WTC11 (cell line): ENCODE measurements around the gene EIF3L. TPM values are rescaled to one million over a fixed set of nuclear protein-coding genes. Genes with fewer than 3 reads are reported as not detected.
A peak's percentile ranks its signal among the peaks of the same experiment; 100 is the strongest.

Source experiments
- ATAC-seq: fragments of 200-7000 bp; cut with Tn5 transposase; 2 replicates; pipeline ENCODE4 v1.10.0; 2021; ENCODE audit warnings: mild to moderate bottlenecking, moderate library complexity
- CTCF ChIA-PET: fragments of 300-600 bp; sonication (Branson Sonifier 250); formaldehyde crosslinking; loops from one replicate; lab custom pipeline; 2021; ENCODE audit warnings: antibody characterized with exemption; lab: Charles Lee
- POLR2A ChIA-PET: fragments of 350-600 bp; sonication (Branson Sonifier 250); formaldehyde crosslinking; loops from one replicate; lab custom pipeline; 2021; ENCODE audit warnings: antibody characterized with exemption; lab: Charles Lee
- DNase-seq: peaks from one replicate; pipeline ENCODE4 v3.0.0; 2021; ENCODE audit warnings: low spot score
- H3K27ac Mint-ChIP-seq: 2 replicates; pipeline ENCODE4 v1.8.0; 2021; ENCODE audit warnings: mixed read lengths
- H3K27me3 Mint-ChIP-seq: 2 replicates; pipeline ENCODE4 v1.8.0; 2021; ENCODE audit warnings: low read depth, mild to moderate bottlenecking, moderate library complexity, mixed read lengths
- H3K36me3 Mint-ChIP-seq: 2 replicates; pipeline ENCODE4 v1.8.0; 2021; ENCODE audit warnings: mixed read lengths
- H3K4me1 Mint-ChIP-seq: 2 replicates; pipeline ENCODE4 v1.8.0; 2022; ENCODE audit warnings: mixed read lengths
- H3K4me3 Mint-ChIP-seq: 2 replicates; pipeline ENCODE4 v1.8.0; 2021; ENCODE audit warnings: mild to moderate bottlenecking, moderate library complexity, mixed read lengths
- H3K9me3 Mint-ChIP-seq: 2 replicates; pipeline ENCODE4 v1.8.0; 2021; ENCODE audit warnings: mixed read lengths
- ATF1 ChIP-seq: sonication (generic); formaldehyde crosslinking; IDR thresholded peaks from 2 replicates; pipeline ENCODE4 v1.8.1; 2023; ENCODE audit warnings: mild to moderate bottlenecking, moderate library complexity, missing genetic modification reagents
- ATF6 ChIP-seq: sonication (generic); formaldehyde crosslinking; IDR thresholded peaks from 2 replicates; pipeline ENCODE4 v1.8.1; 2023; ENCODE audit warnings: mild to moderate bottlenecking, missing genetic modification reagents
- E2F1 ChIP-seq: sonication (generic); formaldehyde crosslinking; IDR thresholded peaks from 2 replicates; pipeline ENCODE4 v1.8.0; 2022; ENCODE audit warnings: mild to moderate bottlenecking, missing genetic modification reagents
- E2F5 ChIP-seq: sonication (generic); formaldehyde crosslinking; IDR thresholded peaks from 2 replicates; pipeline ENCODE4 v1.8.1; 2022; ENCODE audit warnings: mild to moderate bottlenecking, moderate library complexity, missing genetic modification reagents
- FOXP1 ChIP-seq: sonication (generic); formaldehyde crosslinking; IDR thresholded peaks from 2 replicates; pipeline ENCODE4 v1.8.0; 2022; ENCODE audit warnings: missing genetic modification reagents, mild to moderate bottlenecking, moderate library complexity, borderline replicate concordance
- GABPB1 ChIP-seq: sonication (generic); formaldehyde crosslinking; IDR thresholded peaks from 2 replicates; pipeline ENCODE4 v1.8.1; 2023; ENCODE audit warnings: mild to moderate bottlenecking, missing genetic modification reagents
- HMGXB4 ChIP-seq: sonication (generic); formaldehyde crosslinking; IDR thresholded peaks from 2 replicates; pipeline ENCODE4 v1.8.1; 2023; ENCODE audit warnings: mild to moderate bottlenecking, moderate library complexity, missing genetic modification reagents
- JAZF1 ChIP-seq: fragments of 250-450 bp; sonication (Bioruptor Pico); IDR thresholded peaks from 2 replicates; pipeline ENCODE4 v1.9.0; 2021; ENCODE audit warnings: moderate library complexity, mild to moderate bottlenecking, inconsistent platforms
- NR3C1 ChIP-seq: sonication (generic); formaldehyde crosslinking; conservative IDR thresholded peaks from 2 replicates; pipeline ENCODE4 v1.8.1; 2023; ENCODE audit warnings: low read depth, mild to moderate bottlenecking, missing genetic modification reagents
- SP1 ChIP-seq: sonication (generic); formaldehyde crosslinking; conservative IDR thresholded peaks from 2 replicates; pipeline ENCODE4 v1.8.1; 2022; ENCODE audit warnings: missing genetic modification reagents
- TCF7 ChIP-seq: sonication (generic); formaldehyde crosslinking; IDR thresholded peaks from 2 replicates; pipeline ENCODE4 v1.8.0; 2022; ENCODE audit warnings: mild to moderate bottlenecking, low read depth, missing genetic modification reagents, moderate library complexity
- USF1 ChIP-seq: sonication (generic); formaldehyde crosslinking; IDR thresholded peaks from 2 replicates; pipeline ENCODE4 v1.8.0; 2022; ENCODE audit warnings: mild to moderate bottlenecking, missing genetic modification reagents
- USF2 ChIP-seq: sonication (generic); formaldehyde crosslinking; IDR thresholded peaks from 2 replicates; pipeline ENCODE4 v1.8.1; 2023; ENCODE audit warnings: mild to moderate bottlenecking, missing genetic modification reagents, moderate library complexity
- ZBTB43 ChIP-seq: sonication (generic); formaldehyde crosslinking; IDR thresholded peaks from 2 replicates; pipeline ENCODE4 v1.8.1; 2023; ENCODE audit warnings: mild to moderate bottlenecking, missing genetic modification reagents
- total RNA-seq: library from RNA; stranded (reverse); gene quantifications from 3 replicates; pipeline ENCODE4 v1.2.3, GENCODE V29; 2021

Gene EIF3L
- total RNA-seq, 1 experiment from 2014 or later: 611 TPM

- no peak for TF ChIP-seq HMGXB4 (CRISPR knock-in tag)
- no peak for TF ChIP-seq ATF6
- TF ChIP-seq USF2 (CRISPR knock-in tag): peak; percentile 70
- TF ChIP-seq ZBTB43: no peak
- TF ChIP-seq ATF1: no peak
- no peak for TF ChIP-seq TCF7 (CRISPR knock-in tag)
- TF ChIP-seq USF1: peak; percentile 55; the same call in 1 of the 2 replicates
- no peak for TF ChIP-seq GABPB1
Measured at GRCh38 chr22:37801946-37802309, 47.3 kb upstream of the EIF3L start (continued).

GRCh38 chr22:37802310-37803194, 46.7 kb upstream of the EIF3L start:
- ChIA-PET CTCF (interaction anchor here (1.0 to 2.7 kb wide), 9 partner anchors 10 to 194 kb away, joined by 3 to 10 read pairs (median 4); partner anchors contain the start of genes GGA1 and PDXP), POLR2A (interaction anchor here (0.6 kb wide), 1 partner anchor 484 kb away, joined by 3 read pairs; no protein-coding TSS in a partner anchor)
- peaks cover 30% of the 10 kb centered on the region for H3K4me1 Mint-ChIP-seq
- H3K27ac Mint-ChIP-seq: no peak overlapping the region
- TF ChIP-seq SP1 (CRISPR knock-in tag) (peak; percentile 41; the same call in 1 of the 2 replicates), JAZF1 (CRISPR knock-in tag) (no peak), NR3C1 (CRISPR knock-in tag) (0 out of 2 replicates have a peak, but pooled peaks have one; percentile 52), FOXP1 (CRISPR knock-in tag) (peak; percentile 45; the same call in 1 of the 2 replicates), E2F1 (CRISPR knock-in tag) (no peak), USF2 (CRISPR knock-in tag) (peak; percentile 9), E2F5 (CRISPR knock-in tag) (0 out of 2 replicates have a peak, but pooled peaks have one; percentile 44)
- H3K4me3 Mint-ChIP-seq: peak overlapping the region; percentile 81
- ATAC-seq: peak; percentile 59
- DNase-seq: peak; percentile 79
- H3K9me3 Mint-ChIP-seq: no peaks in the 10 kb centered on the region
- H3K36me3 Mint-ChIP-seq: no peaks in the 10 kb centered on the region
- peaks cover 82% of the 10 kb centered on the region for H3K27me3 Mint-ChIP-seq
